GM15510 (cell line): ENCODE data around the gene TMEM218.

Source experiments
- POLR2A ChIP-seq: IDR thresholded peaks from 3 replicates; pipeline ENCODE4 v1.6.1; 2011; ENCODE audit warnings: borderline replicate concordance; ENCODE audit not compliant: insufficient read length; ENCODE audit errors: extremely low read depth

The TMEM218 gene

DNA sequence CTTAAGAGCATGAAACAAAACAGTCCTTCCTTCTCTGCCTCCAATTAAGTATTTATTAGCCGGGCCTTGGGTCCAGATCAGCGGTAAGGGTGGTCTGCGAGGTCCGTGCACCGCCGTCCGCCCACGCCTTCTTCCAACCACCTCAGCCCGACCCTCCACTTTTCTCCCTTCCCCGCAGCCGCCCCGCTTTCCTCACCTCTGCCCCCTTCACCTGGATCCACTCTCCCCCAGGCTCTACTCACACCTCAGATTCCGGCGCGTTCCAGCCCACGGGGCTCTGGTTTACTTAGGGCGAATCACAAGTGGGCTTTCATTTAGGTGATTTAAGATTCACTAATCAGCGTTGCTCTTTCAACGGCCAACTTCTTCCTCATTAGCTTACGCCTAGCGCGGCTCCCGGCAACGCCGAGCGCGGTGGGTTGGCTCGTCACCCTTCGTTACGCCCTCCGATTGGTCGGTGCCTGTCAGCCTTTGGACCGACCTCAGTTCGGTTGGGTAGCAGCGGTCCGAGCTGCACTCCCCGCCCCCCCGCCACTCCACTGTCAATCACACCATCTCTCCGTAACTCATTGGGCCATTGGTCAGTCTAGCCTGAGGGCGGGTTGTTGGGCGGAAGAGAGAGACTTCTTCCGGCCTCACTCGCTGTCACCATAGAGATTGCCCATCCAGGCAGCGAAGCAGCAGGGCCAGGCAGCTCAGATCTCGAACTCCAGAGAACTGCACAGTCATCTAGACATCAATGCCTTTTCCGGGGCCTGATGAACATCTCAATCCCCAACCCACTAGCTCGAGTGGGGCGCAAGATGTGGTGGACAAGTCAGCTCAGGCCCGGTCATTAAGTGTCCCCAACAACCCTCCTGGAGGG is at the start of gene TMEM218:
Gene TMEM218, minus strand, starts transcription at position 284 of the 865 bp plus-strand sequence. CDS start 9,385 bp downstream, outside the sequence.
- peak; percentile 56 for TF ChIP-seq POLR2A

DNA sequence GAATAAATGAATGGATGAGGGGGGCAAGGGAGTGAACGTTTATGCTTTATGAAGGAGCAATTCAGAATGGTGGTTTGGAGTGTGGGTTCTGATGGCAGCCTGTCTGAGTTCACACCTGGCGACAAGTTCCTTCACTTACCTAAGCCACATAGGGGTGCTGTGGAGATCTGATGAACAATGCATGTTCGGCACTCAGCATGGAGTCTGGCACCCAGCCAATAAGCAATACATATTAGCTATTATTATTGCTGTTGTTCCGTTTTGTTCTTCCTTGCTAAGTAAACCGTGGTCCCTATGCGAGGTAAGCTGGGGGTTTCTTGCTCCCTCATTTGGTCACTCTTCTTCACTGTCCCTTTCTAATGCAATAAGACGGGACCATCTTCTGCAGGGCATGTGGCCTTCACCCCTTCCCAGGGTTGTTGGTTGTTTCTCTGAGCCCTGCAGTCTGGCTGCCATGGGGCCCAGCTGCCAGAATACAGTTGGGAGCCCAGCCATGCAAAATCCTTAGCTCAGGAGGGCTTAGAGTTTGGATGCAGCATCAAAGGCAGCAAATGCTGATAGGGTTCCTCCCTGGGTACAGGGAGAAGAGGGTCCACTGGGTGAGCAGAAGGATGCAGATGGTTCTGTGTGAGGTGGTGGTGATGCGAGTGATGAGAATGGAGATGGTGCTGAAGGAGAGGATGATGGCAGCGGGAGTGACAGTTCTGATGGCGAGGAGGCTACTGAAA is 46.7 kb upstream of the TMEM218 start:
- TF ChIP-seq POLR2A: no peak

DNA sequence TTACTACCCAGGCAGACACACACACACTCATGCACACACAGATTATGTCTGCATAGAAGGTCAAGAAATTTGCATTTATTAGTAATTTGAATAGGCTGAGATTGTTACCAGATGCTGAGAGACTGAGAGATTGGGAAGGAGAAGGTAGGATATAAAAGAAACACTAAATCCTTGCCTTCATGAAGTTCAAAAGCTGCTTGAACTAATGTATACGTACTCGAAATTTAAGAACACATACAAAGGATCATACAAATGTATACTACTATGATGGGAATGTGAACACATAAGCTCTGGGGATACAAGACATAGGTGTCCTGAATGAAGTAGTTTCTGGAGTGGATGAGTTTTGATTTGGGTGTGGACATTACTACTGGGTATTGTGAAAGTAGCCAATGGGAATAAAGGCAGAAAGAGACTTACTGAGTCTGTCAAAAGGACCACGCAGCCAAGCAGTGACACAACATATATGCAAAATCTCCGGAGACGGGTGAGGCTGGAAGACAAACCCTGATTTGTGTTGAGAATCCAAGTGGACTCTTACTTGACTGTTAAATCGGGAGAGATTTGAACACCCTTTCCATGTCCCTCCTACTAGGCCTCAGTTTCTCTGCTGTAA is 45.8 kb upstream of the TMEM218 start:
- no peak for TF ChIP-seq POLR2A

- TF ChIP-seq POLR2A: no peak
Measured at GRCh38 chr11:125156346-125157117, 45.1 kb upstream of the TMEM218 start.

DNA sequence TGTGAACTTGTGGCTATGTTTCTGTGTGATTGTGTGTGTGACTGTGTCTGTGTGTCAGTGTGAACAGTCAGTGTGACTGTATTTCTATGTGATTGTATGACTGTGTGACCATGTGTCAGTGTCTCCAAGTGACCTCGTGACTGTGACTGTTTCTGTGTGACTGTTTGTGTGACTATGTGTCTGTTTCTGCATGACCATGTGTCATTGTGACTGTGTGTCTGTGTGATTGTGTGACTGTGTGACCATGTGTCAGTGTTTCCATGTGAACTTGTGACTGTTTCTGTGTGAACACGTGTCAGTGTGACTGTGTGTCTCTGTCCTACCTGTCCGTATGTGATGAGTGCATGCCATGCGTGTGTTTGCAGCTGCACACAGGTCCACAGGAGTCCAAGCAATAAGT is 44.3 kb upstream of the TMEM218 start:
- no peak for TF ChIP-seq POLR2A

- no peak for TF ChIP-seq POLR2A
Measured at GRCh38 chr11:125155100-125155444, 43.6 kb upstream of the TMEM218 start.

DNA sequence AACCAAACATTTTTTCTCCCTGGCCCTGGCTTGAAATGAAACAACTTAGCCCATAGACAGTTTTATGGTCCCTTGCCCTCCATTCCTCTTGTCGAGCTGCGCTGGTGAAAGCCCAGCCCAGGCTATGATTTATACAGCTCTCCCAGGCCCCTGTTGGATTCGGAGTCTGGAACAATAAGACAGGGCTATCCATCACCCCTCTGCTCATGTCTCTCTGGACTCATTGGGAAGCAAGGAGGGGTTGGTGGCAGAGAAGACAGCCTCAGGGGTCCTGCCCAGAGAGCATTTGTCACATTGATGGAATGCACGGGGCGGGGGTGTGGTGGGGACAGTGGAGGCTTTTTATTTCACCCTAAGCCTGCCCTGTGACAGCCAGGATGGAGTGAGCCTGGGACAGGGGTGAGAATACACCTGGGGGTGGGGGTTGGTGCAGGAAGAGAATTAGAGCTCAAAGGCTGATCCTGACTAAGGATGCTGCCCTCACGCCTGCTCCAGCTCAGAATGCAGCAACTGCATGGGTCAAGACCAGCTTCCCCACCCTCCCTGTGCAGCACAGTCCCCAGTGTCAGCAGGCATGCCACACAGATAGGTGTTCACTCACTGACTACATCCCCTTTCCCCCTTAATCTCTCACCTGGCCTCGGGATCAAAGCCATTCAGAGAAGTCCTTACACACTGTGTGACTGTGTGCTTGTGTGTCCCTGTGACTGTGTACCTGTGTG is 43.1 kb upstream of the TMEM218 start:
- no peak for TF ChIP-seq POLR2A

- TF ChIP-seq POLR2A: no peak
Measured at GRCh38 chr11:125153837-125154236, 42.4 kb upstream of the TMEM218 start.

DNA sequence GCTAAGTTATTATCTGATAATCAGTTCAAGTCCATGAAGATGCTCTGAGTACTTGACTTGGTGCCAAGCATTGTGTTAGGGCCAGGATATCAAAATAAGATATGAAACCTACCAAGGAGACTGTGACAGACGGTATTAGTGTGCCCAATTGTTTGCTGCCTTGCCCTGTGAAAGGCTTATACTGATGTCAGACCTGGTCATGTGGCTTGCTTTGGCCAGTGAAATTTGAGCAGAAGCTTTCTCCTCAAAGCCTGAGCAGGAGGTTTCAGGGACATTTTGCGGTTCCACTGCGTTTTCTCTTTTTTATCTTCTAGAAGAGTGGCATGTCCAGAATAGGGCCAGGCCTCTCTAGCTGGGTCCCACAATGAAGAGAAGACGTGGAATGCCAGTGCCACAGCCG is 37.3 kb upstream of the TMEM218 start:
- no peak for TF ChIP-seq POLR2A

GRCh38 chr11:125148011-125148410 is 36.6 kb upstream of the TMEM218 start:
- no peak for TF ChIP-seq POLR2A

DNA sequence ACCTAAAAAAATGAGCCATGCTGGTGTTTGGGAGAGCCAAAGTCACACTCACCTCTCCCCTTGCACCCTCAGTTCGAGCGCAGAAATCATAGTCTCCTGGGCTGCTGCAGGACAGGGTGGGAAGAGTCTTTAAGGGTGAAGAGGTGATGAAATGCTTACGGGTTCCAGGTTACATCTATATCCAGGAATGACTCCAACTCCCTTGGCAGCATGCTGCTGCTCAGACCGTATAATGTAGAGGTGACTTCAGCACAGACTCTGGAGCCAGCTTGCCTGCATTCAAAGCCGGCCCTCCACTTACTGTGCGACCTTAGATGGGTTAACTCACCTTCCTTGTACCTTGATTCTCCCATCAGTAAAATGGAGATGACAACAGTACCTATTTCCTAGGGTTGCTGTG is 35.9 kb upstream of the TMEM218 start:
- no peak for TF ChIP-seq POLR2A

- no peak for TF ChIP-seq POLR2A
Measured at GRCh38 chr11:125146232-125146631, 34.8 kb upstream of the TMEM218 start.

DNA sequence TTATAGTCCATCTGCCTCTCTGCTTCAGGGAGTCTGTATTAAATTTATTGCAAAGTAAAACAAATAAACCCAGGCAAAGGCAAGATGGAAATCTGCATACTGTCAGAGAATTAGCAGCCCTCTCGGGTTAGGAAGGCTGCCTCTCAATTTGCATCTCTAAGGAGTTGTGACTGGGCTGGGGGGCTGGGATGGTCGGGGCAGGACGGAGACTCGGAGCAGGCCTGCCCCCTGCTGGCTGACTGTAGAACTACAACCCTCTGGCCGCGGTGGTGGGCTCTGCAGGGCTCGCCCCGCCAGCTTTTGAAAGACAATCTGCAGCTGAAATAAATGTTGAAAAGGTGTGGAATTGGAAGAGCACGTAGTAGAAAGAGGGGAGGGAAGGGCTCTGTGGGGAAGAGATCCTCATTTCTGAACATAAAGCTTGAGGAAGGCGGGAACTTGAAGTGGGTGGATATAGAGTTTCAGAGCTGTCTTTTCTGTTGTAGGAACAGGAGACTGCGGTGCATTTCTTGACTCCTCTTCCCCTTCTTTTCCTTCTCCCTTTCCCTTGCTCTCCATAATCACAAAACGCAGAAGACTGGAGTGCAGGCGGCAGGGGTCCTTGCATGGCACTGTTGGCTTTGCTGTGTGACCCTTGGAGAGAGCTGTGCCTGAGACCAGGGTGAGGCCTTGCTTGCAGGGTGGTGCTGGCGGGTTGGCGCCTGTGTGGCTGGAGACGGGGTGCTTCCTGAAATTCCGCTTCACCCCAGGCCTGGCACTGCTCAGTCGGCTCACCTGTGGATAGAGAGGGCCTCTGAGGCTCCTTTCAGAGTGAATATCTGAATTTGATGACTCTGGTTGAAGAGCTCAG is 30.5 kb upstream of the TMEM218 start:
- no peak for TF ChIP-seq POLR2A
